Skeletal muscle satellite cell (primary cell): ENCODE data around the gene SCUBE2.

ENCODE experiments used
- H3K27me3 ChIP-seq: 2 replicates; pipeline ENCODE4 v1.7.0; 2013; ENCODE audit warnings: low read length; ENCODE audit not compliant: control insufficient read depth, insufficient read depth
- H3K36me3 ChIP-seq: 2 replicates; pipeline ENCODE4 v1.7.0; 2013; ENCODE audit warnings: mild to moderate bottlenecking, control low read depth, low read length; ENCODE audit not compliant: insufficient read depth
- H3K4me1 ChIP-seq: 2 replicates; pipeline ENCODE4 v1.7.0; 2013; ENCODE audit warnings: low read length; ENCODE audit not compliant: control insufficient read depth, insufficient read depth
- H3K4me2 ChIP-seq: 2 replicates; pipeline ENCODE4 v1.7.0; 2013; ENCODE audit warnings: mild to moderate bottlenecking, low read length
- H3K4me3 ChIP-seq: 2 replicates; pipeline ENCODE4 v1.7.0; 2013; ENCODE audit warnings: low read length
- H3K9ac ChIP-seq: 2 replicates; pipeline ENCODE4 v1.7.0; 2013; ENCODE audit warnings: mild to moderate bottlenecking, low read depth, low read length, moderate library complexity
- H3K9me3 ChIP-seq: replicated peaks from 2 replicates; pipeline ENCODE4 v1.7.0; 2013; ENCODE audit warnings: mild to moderate bottlenecking, control low read depth, low read length

Gene SCUBE2

DNA sequence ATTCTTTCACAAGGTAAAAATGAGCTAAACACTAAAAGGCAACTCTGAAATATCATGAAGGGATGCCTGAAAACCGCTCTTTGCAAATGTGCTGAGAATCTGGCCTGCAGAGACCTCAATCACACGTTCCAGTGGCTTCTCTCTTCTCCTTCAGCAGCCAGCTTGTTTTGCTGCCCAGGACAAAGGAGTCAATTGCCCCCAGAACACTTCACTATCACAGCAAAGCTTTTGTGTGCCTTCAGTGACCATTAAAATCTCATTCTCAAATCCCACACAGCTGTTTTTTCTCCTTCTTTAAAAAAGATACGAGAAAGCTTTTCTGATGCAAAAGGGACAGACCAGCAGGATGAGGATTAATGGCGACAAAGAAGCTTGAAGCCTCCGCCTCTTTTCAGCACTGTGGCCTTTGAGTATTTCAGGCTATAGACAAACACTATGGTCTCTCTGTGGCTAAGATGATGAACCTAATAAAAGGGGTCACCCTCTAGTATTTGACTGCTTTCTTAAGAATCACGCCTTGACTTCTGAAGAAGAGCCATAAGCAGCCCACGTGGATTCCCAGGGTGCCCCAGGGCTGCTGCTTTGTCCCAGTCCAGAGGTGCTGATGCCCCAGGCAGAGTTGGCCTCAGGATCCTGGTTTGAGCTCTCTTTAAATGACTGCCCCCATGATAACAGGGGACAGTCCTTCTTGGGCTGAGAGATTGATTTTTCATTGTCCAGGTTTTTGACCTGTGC is 54.2 kb downstream of the SCUBE2 start:
- Histone ChIP-seq H3K4me1 (no peaks in the 10 kb centered on the region), H3K4me3 (no peak overlapping the region), H3K27me3 (peaks cover 4% of the 10 kb centered on the region), H3K36me3 (no peaks in the 10 kb centered on the region), H3K9me3 (no peaks in the 10 kb centered on the region), H3K9ac (no peak overlapping the region), H3K4me2 (no peak overlapping the region)

DNA sequence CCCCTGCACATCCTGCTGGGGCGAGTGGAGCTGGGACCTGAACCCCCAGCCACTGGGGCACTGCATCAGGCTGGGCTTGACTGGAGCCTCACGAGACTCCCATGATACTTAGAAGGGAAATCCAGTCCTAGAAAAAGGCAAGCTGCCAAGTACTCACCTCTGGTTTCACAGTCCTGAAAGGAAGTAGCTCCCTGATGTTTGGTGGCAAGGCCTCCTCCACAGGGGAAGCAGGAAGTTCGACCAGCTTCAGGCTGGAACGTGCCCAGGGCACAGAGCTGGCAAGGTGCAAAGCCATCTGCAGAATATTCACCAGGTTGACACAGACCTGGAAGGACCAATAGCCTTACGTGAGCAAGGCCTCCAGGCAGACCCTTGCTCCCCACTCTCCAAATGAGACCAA is 60.8 kb downstream of the SCUBE2 start:
- no peak overlapping the region for H3K9ac ChIP-seq
- peaks cover 4% of the 10 kb centered on the region for H3K27me3 ChIP-seq
- no peaks in the 10 kb centered on the region for H3K36me3 ChIP-seq
- H3K4me2 ChIP-seq = no peak overlapping the region
- no peaks in the 10 kb centered on the region for H3K4me1 ChIP-seq
- no peaks in the 10 kb centered on the region for H3K9me3 ChIP-seq
- no peak overlapping the region for H3K4me3 ChIP-seq

DNA sequence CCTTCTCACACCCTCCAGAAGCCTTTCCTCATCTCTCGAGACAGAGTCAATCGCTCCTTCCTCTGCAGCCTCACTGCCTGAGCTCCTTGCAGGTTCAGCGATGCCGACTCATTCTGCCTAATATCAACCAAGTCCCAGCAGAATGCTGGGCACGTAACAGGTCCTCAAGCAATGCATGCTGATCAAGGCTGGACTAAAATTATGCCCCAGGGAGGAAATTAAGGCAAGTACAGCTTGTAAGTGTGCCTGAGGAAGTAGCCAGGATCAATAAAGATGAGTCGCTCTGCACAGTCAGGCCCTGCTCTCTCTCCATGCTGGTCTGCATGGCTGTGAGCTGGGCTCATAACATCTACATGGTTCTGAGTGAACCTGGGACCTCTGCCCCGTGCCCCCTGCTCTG is 62.0 kb downstream of the SCUBE2 start:
- peaks cover 4% of the 10 kb centered on the region for H3K27me3 ChIP-seq
- no peak overlapping the region for H3K4me3 ChIP-seq
- no peaks in the 10 kb centered on the region for H3K4me1 ChIP-seq
- no peak overlapping the region for H3K4me2 ChIP-seq
- H3K9ac ChIP-seq = no peak overlapping the region
- H3K9me3 ChIP-seq = no peaks in the 10 kb centered on the region
- H3K36me3 ChIP-seq = no peaks in the 10 kb centered on the region

DNA sequence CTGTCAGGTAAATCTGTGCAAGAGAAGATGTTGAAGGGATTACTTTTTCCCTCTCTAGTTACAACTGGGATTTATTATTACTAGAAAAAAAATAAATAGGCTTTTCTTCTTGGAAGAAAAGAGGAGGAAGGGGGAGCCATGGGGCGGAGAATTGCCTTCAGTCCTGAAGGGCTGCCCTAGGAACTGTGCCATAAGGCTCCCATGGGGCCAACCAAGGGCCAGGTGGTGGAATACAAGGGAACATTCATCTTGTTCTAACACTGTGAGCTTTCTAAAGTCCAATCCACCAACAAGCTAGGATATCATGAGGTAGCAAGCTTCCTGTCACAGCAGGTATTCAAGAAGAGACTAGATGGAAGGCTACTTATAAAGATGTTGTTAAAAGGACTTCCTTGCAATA is 62.8 kb downstream of the SCUBE2 start:
- H3K36me3 ChIP-seq = no peaks in the 10 kb centered on the region
- H3K9me3 ChIP-seq = no peaks in the 10 kb centered on the region
- H3K27me3 ChIP-seq = peaks cover 2% of the 10 kb centered on the region
- no peak overlapping the region for H3K4me3 ChIP-seq
- no peak overlapping the region for H3K4me2 ChIP-seq
- no peaks in the 10 kb centered on the region for H3K4me1 ChIP-seq
- H3K9ac ChIP-seq = no peak overlapping the region

DNA sequence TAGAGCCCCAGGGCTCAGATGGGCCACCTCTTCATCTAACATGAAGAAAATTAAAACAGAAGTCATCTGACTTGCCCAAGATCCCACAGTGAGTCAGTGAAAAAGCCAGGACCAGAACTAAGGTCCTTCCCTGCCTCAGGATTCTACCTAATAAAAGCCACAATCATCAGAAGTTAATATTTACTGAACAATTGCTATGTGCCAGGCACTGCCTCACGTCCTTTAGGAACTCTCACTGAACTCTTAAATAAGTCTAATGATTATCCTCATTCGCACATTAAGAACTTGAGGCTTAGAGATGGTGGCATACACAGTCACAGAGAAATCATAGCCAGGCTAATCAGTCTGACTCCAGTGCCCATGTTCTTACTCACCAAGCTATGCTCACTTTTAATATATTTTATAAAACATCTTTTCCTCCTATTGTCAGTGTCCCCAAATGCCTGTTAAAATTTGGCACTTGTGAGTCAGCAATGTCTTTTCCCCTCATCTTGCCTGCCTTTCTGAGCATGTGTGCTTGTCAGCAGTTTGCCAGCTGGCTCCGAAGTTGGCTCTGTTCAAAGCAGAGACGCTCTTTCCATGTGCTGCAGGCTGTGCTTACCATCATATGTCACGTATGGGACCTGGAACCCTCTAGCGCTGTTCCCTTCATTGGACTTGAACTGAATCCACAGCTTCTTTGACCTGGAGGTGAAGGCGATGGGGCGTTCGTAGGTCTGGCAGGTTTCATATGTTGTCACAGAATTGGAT is 66.1 kb downstream of the SCUBE2 start:
- H3K4me3 ChIP-seq = no peak overlapping the region
- H3K36me3 ChIP-seq = no peaks in the 10 kb centered on the region
- H3K4me2 ChIP-seq = no peak overlapping the region
- no peaks in the 10 kb centered on the region for H3K9me3 ChIP-seq
- H3K9ac ChIP-seq = no peak overlapping the region
- no peaks in the 10 kb centered on the region for H3K27me3 ChIP-seq
- H3K4me1 ChIP-seq = no peaks in the 10 kb centered on the region

DNA sequence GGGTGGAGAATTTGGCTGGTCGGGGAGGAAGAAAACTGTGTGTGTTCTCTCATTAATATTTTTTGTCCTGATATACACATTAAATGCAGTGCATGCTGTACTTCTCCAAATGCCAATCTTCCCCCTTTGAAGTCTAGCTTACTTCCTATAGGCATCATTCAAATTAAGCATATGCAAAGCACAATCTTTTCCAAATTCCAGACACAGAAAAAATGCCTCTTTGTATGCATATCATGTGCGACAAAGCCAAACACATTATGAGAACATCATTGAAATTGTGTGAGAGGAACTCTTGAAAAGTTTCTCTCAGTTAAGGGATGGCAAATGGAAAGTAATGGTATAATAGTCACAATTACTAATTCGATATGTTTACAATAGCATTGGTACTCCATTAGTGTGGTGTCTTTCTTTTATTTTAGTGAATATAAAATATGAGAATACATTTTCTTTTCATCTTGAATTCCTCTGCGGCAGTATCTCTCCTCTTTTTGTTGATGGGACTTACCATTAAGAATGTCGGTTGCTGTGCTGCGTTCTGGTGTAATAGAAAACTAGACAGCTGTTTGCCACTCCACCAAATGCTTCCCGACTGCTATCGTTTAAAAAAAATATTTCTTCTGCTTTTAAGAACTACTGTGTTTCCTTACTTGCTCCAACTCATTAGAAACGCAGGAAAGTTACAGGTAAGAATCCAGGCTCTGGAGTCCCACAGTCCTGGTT is 68.3 kb downstream of the SCUBE2 start:
- H3K9ac ChIP-seq = no peak overlapping the region
- H3K27me3 ChIP-seq = no peaks in the 10 kb centered on the region
- no peaks in the 10 kb centered on the region for H3K9me3 ChIP-seq
- no peaks in the 10 kb centered on the region for H3K4me1 ChIP-seq
- H3K4me2 ChIP-seq = no peak overlapping the region
- no peaks in the 10 kb centered on the region for H3K36me3 ChIP-seq
- H3K4me3 ChIP-seq = no peak overlapping the region

DNA sequence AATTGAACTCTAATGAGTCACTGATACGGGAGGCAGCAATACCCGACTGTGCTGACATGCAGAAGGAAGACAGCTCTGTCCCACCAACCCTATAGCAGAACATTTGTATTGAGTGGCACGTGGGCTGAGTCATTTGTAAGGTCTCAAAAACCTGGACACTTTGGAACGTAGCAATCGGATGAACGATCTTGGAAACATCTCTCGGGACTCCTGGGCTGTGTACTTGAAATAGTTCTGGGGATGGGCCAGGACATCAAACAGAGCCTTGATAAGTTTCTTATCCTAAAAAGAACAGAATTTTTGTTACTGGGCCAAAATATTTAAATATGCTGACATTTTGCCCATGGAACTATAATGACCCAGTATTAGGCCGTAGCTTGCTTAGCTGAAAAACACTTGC is 70.5 kb downstream of the SCUBE2 start:
- Histone ChIP-seq H3K27me3 (no peaks in the 10 kb centered on the region), H3K36me3 (no peaks in the 10 kb centered on the region), H3K9ac (no peak overlapping the region)

DNA sequence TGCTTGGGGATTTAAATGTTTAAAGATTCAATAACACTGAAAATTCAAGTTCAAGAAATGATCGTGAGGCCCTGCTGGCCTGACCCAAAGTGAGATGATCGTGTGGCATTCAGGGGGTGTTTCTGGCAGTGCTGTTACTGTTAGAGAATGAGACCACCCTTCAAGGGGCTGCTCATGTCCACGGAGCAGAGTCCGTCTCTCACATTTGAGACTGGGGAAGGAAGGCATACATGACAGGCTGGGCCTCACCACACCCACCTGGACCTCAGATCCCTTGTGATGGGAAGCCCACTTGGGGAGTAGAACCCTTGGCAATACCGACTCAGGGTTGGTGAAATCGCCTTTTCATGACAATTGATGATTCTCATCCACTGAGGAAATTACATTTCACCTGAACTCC is 71.5 kb downstream of the SCUBE2 start:
- no peak overlapping the region for H3K4me3 ChIP-seq
- H3K9me3 ChIP-seq = no peaks in the 10 kb centered on the region
- H3K9ac ChIP-seq = no peak overlapping the region
- H3K4me1 ChIP-seq = peaks cover 12% of the 10 kb centered on the region
- H3K27me3 ChIP-seq = no peaks in the 10 kb centered on the region
- H3K36me3 ChIP-seq = no peaks in the 10 kb centered on the region
- H3K4me2 ChIP-seq = no peak overlapping the region

More for the DNA sequence above, 70.5 kb downstream of the SCUBE2 start:
- no peak overlapping the region for H3K4me3 ChIP-seq
- H3K4me2 ChIP-seq = no peak overlapping the region
- no peaks in the 10 kb centered on the region for H3K9me3 ChIP-seq
- peaks cover 9% of the 10 kb centered on the region for H3K4me1 ChIP-seq

DNA sequence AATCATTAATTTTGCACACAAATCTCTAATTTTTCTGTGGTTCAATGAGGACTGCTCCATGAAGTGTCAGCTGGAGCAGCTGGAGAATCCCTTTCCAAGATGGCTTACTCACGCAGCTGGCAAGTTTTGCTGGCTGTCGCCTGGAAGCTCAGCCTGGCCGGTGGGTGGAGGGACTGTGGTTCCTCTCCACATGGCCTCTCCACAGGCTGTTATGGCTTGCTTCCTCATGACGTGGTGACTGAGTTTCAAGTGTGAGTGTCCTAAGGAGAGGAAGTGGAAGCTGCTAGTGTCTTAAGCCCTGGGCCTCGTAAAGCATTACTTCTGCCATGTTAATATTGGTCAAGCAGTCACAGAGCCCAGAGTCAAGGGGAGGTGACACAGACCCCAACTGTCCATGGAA is 73.6 kb downstream of the SCUBE2 start:
- Histone ChIP-seq H3K4me3 (no peak overlapping the region), H3K9ac (no peak overlapping the region), H3K4me2 (no peak overlapping the region), H3K9me3 (no peaks in the 10 kb centered on the region), H3K36me3 (no peaks in the 10 kb centered on the region), H3K4me1 (peaks cover 14% of the 10 kb centered on the region), H3K27me3 (no peaks in the 10 kb centered on the region)

DNA sequence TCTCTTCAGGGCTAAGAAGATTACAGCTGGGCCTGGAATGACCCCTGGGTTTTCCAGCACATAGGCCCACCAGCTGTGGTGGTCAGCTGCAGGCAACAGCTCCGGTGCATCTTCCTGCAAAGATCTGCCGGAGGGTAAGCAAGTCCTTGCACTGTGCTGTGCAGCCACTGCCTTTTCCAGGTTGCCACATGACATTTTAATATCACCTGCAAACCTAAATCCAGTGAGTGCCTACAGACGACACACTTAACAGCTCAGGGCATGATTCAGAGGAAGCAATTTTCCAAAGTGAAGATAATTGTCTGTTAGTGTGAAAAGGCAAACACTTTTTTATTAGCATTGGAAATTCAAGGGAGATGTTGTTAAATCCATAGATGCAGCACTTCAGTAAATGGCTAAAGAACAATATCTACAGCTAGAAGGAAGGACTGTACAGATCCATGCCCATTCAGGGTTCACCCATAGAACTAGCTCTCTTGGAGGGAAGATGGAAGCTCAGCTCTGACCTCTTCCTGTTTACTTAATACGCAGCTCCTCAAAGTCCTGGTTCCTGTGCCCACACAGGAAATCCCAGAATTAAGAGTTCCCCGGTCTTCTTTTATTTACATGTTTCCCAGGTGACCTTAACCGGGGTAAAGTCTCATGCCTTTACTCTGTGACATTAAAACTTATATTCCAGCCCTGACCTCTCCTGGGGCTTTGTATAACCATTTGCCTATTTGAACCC is 74.3 kb downstream of the SCUBE2 start:
- Histone ChIP-seq H3K4me2 (no peak overlapping the region), H3K9ac (no peak overlapping the region), H3K4me1 (peaks cover 14% of the 10 kb centered on the region), H3K36me3 (no peaks in the 10 kb centered on the region), H3K27me3 (no peaks in the 10 kb centered on the region), H3K9me3 (no peaks in the 10 kb centered on the region), H3K4me3 (no peak overlapping the region)

DNA sequence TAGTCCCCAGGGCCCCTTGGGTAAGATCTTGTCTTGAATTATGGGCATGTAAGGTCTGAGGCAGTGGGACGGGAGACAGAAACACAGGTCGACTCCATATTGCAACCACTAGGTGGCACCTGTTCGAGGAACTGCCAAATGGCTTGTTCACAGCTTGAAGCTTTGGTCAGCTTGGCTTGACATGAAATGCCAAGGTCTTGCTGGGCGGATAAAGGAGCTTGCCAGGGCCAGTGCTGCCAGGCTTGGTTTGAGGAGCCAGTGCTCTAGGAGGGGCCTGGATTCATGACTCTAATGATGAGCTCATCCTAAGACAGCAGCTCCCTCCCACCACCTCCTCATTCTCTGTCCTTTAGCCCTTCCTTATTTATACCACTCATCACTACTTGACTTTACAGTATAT is 75.7 kb downstream of the SCUBE2 start:
- Histone ChIP-seq H3K9me3 (no peaks in the 10 kb centered on the region), H3K4me3 (no peak overlapping the region), H3K4me1 (peaks cover 14% of the 10 kb centered on the region), H3K9ac (no peak overlapping the region), H3K27me3 (no peaks in the 10 kb centered on the region), H3K36me3 (no peaks in the 10 kb centered on the region), H3K4me2 (no peak overlapping the region)
